H1 (cell line): ENCODE results near the gene BCAM. TPM values are rescaled to one million over a fixed set of nuclear protein-coding genes. Genes with fewer than 3 reads are reported as not detected.

Experiments
- CTCF ChIA-PET: fragments of 300-600 bp; sonication (Branson Sonifier 250); formaldehyde crosslinking; loops from one replicate; lab custom pipeline; 2021; ENCODE audit not compliant: partially characterized antibody; lab: Charles Lee
- POLR2A ChIA-PET: fragments of 300-600 bp; sonication (Branson Sonifier 250); formaldehyde crosslinking; loops from one replicate; lab custom pipeline; 2021; ENCODE audit warnings: inconsistent platforms; ENCODE audit not compliant: partially characterized antibody; lab: Charles Lee
- DNase-seq, 2 experiments: peaks; one replicate each; pipeline versions ENCODE4 v3.0.0 to v3.0.0-alpha.2; 2010 to 2022; ENCODE audit warnings: low spot score in 2 of 2, low read depth in 1 of 2, mixed read lengths in 1 of 2
- FAIRE-seq: peaks from 2 replicates; lab custom pipeline; 2011; peaks lifted over from hg19 to GRCh38; lab: Jason Lieb, UNC
- H2AFZ ChIP-seq: 2 replicates; pipeline ENCODE4 v1.8.1; 2012; ENCODE audit warnings: low read length, inconsistent platforms
- H2AK5ac ChIP-seq: 2 replicates; pipeline ENCODE4 v1.6.1; 2013; ENCODE audit warnings: low read depth, low read length
- H2BK120ac ChIP-seq: replicated peaks from 2 replicates; pipeline ENCODE3; 2013; ENCODE audit warnings: low read depth, low read length, inconsistent platforms
- H2BK12ac ChIP-seq: 2 replicates; pipeline ENCODE4 v1.6.1; 2013; ENCODE audit warnings: low read depth, low read length
- H2BK15ac ChIP-seq: 2 replicates; pipeline ENCODE4 v1.6.1; 2013; ENCODE audit warnings: low read length
- H2BK20ac ChIP-seq: 2 replicates; pipeline ENCODE4 v1.6.1; 2013; ENCODE audit warnings: low read length
- H2BK5ac ChIP-seq: 2 replicates; pipeline ENCODE4 v1.6.1; 2013; ENCODE audit warnings: low read depth, low read length
- H3K14ac ChIP-seq: 2 replicates; pipeline ENCODE4 v1.6.1; 2013; ENCODE audit warnings: inconsistent platforms; ENCODE audit not compliant: insufficient read length
- H3K18ac ChIP-seq: 2 replicates; pipeline ENCODE4 v1.6.1; 2013; ENCODE audit warnings: low read length; ENCODE audit errors: extremely low read depth
- H3K23ac ChIP-seq: 2 replicates; pipeline ENCODE4 v1.6.1; 2013; ENCODE audit warnings: inconsistent platforms; ENCODE audit not compliant: insufficient read length
- H3K23me2 ChIP-seq: 2 replicates; pipeline ENCODE4 v1.6.1; 2013; ENCODE audit warnings: low read depth, low read length
- H3K27ac ChIP-seq: 2 replicates; pipeline ENCODE4 v1.6.1; 2011; ENCODE audit warnings: low read depth, low read length, inconsistent platforms
- H3K27me3 ChIP-seq, 4 experiments: replicated peaks in 1 of 4; 1 replicate in 1 of 4; 2 replicates in 3 of 4; pipeline versions ENCODE4 v1.6.1 to v1.8.1; 2011 to 2013; ENCODE audit warnings: low read length in 3 of 4, mild to moderate bottlenecking in 3 of 4, inconsistent platforms in 2 of 4, mixed read lengths in 2 of 4, moderate library complexity in 1 of 4; ENCODE audit not compliant: control insufficient read depth in 3 of 4, insufficient read depth in 3 of 4; ENCODE audit errors: extremely low read depth in 1 of 4
- H3K36me3 ChIP-seq, 4 experiments: 2 replicates each; pipeline versions ENCODE4 v1.6.1 to v1.8.1; 2011 to 2013; ENCODE audit warnings: mild to moderate bottlenecking in 4 of 4, low read length in 3 of 4, moderate library complexity in 2 of 4, control low read depth in 1 of 4, inconsistent platforms in 1 of 4; ENCODE audit not compliant: insufficient read depth in 4 of 4, control insufficient read depth in 2 of 4
- H3K4ac ChIP-seq: replicated peaks from 2 replicates; pipeline ENCODE3; 2013; ENCODE audit warnings: low read length, low read depth, mixed read lengths, inconsistent platforms; ENCODE audit not compliant: insufficient read length
- H3K4me1 ChIP-seq, 4 experiments: replicated peaks in 1 of 4; 1 replicate in 1 of 4; 2 replicates in 3 of 4; pipeline versions ENCODE4 v1.6.1 to v1.8.1; 2011 to 2013; ENCODE audit warnings: low read length in 3 of 4, inconsistent platforms in 2 of 4, mixed read lengths in 1 of 4; ENCODE audit not compliant: insufficient read depth in 4 of 4, control insufficient read depth in 3 of 4
- H3K4me2 ChIP-seq, 2 experiments: 2 replicates each; pipeline versions ENCODE4 v1.6.1 to v1.8.1; 2011 to 2013; ENCODE audit warnings: low read depth in 2 of 2, low read length in 2 of 2, control low read depth in 1 of 2, inconsistent platforms in 1 of 2, mild to moderate bottlenecking in 1 of 2; ENCODE audit not compliant: insufficient read depth in 1 of 2
- H3K4me3 ChIP-seq, 4 experiments: fragments of 200-600, 300-600 bp in 1 of 4; sonication (generic), shearing (Covaris generic), sonication (Bioruptor Twin) in 1 of 4; 2 replicates each; pipeline versions ENCODE4 v1.5.1 to v1.8.1; 2011 to 2016; ENCODE audit warnings: low read length in 4 of 4, low read depth in 3 of 4, control low read depth in 2 of 4, inconsistent platforms in 2 of 4, mild to moderate bottlenecking in 2 of 4, mixed read lengths in 1 of 4, moderate library complexity in 1 of 4; ENCODE audit not compliant: insufficient read depth in 2 of 4; ENCODE audit errors: extremely low read depth in 1 of 4
- H3K56ac ChIP-seq: replicated peaks from 2 replicates; pipeline ENCODE3; 2013; ENCODE audit warnings: low read depth, mild to moderate bottlenecking, mixed read lengths, low read length, inconsistent platforms; ENCODE audit not compliant: insufficient read length
- H3K79me1 ChIP-seq: 2 replicates; pipeline ENCODE4 v1.6.1; 2013; ENCODE audit warnings: low read depth, low read length, control low read depth
- H3K79me2 ChIP-seq, 2 experiments: 2 replicates each; pipeline versions ENCODE4 v1.6.1 to v1.8.1; 2012 to 2013; ENCODE audit warnings: low read length in 2 of 2, mild to moderate bottlenecking in 2 of 2, inconsistent platforms in 1 of 2; ENCODE audit not compliant: insufficient read depth in 2 of 2, control insufficient read depth in 1 of 2
- H3K9ac ChIP-seq, 4 experiments: replicated peaks in 1 of 4; 1 replicate in 1 of 4; 2 replicates in 3 of 4; pipeline versions ENCODE4 v1.6.1 to v1.8.1; 2011 to 2013; ENCODE audit warnings: low read depth in 3 of 4, low read length in 3 of 4, control low read depth in 2 of 4, mild to moderate bottlenecking in 2 of 4, moderate library complexity in 2 of 4, inconsistent platforms in 1 of 4; ENCODE audit errors: extremely low read depth in 1 of 4
- H3K9me3 ChIP-seq, 2 experiments: 2 replicates each; pipeline versions ENCODE4 v1.6.1 to v1.8.1; 2012 to 2013; ENCODE audit warnings: mild to moderate bottlenecking in 2 of 2, moderate library complexity in 2 of 2, control low read depth in 1 of 2, inconsistent platforms in 1 of 2, low read depth in 1 of 2, low read length in 1 of 2, mixed read lengths in 1 of 2; ENCODE audit not compliant: insufficient read depth in 2 of 2
- H4K20me1 ChIP-seq, 2 experiments: replicated peaks in 1 of 2; 2 replicates each; pipeline versions ENCODE3 to v1.8.1; 2011 to 2013; ENCODE audit warnings: inconsistent platforms in 2 of 2, low read length in 2 of 2, mild to moderate bottlenecking in 1 of 2; ENCODE audit not compliant: insufficient read depth in 2 of 2, control insufficient read depth in 1 of 2
- H4K5ac ChIP-seq: 2 replicates; pipeline ENCODE4 v1.6.1; 2013; ENCODE audit warnings: low read length, low read depth, mixed read lengths, inconsistent platforms; ENCODE audit not compliant: insufficient read length
- H4K8ac ChIP-seq: 2 replicates; pipeline ENCODE4 v1.8.0; 2013; ENCODE audit warnings: mild to moderate bottlenecking, moderate library complexity, low read length, inconsistent platforms; ENCODE audit not compliant: insufficient read depth; ENCODE audit errors: extremely low read depth
- H4K91ac ChIP-seq: replicated peaks from 2 replicates; pipeline ENCODE3; 2013; ENCODE audit warnings: low read length, mixed read lengths, inconsistent platforms; ENCODE audit not compliant: insufficient read length
- KDM1A ChIP-seq: fragments of 200-600, 300-600 bp; sonication (generic); IDR thresholded peaks from 2 replicates; pipeline ENCODE4 v1.7.1; 2016; ENCODE audit warnings: mild to moderate bottlenecking, low read length, borderline replicate concordance
- NRF1 ChIP-seq: IDR thresholded peaks from 2 replicates; pipeline ENCODE4 v1.6.1; 2011; ENCODE audit warnings: mild to moderate bottlenecking, low read depth, low read length, improper control_type of control experiment
- POU5F1 ChIP-seq: IDR thresholded peaks from 2 replicates; pipeline ENCODE4 v1.6.1; 2011; ENCODE audit warnings: low read depth, mild to moderate bottlenecking, low read length, moderate library complexity
- SRF ChIP-seq: IDR thresholded peaks from 2 replicates; pipeline ENCODE4 v1.6.1; 2011; ENCODE audit warnings: mild to moderate bottlenecking, low read depth, low read length, moderate library complexity
- TAF1 ChIP-seq: IDR thresholded peaks from 2 replicates; pipeline ENCODE4 v1.6.1; 2011; ENCODE audit warnings: mild to moderate bottlenecking, low read depth, low read length
- WGBS, 2 experiments: shearing (Covaris generic) in 1 of 2; methylation state at CpG; one replicate each; pipeline versions ENCODE4 v1.1.6 to v1.1.7; 2013 to 2015; ENCODE audit warnings: low lambda C conversion rate in 2 of 2, mixed read lengths in 2 of 2, inconsistent platforms in 1 of 2, low coverage in 1 of 2, missing lambda C conversion rate in 1 of 2; ENCODE audit not compliant: insufficient replicate concordance in 2 of 2, insufficient coverage in 1 of 2, insufficient read length in 1 of 2; ENCODE audit errors: extremely low coverage in 1 of 2, missing lambda C conversion rate in 1 of 2; 5-methylcytosine and 5-hydroxymethylcytosine counted together
- polyA plus RNA-seq, 7 experiments: library from polyadenylated mRNA; depleted of rRNA in 3 of 7; stranded (reverse) in 5 of 7; unstranded in 2 of 7; fragments of >200 nt in 5 of 7; fragments of 200-250 nt in 2 of 7; gene quantifications; 1 replicate in 5 of 7; 2 replicates in 1 of 7; 4 replicates in 1 of 7; pipeline versions ENCODE4 v1.2.1 to v1.2.3, GENCODE V29; 2011 to 2013; ENCODE audit warnings: missing spikeins in 2 of 7, mixed read lengths in 2 of 7
- total RNA-seq: library from RNA; stranded (reverse); fragmentation: NEBNext Ultra II Directional; extraction: Animal tissue kit (Norgen Biotek cat#: 25700); gene quantifications from 2 replicates; pipeline ENCODE4 v1.2.1, GENCODE V29; 2021
- TF ChIP-seq, protein P1 (sequence below): IDR thresholded peaks from 2 replicates; pipeline ENCODE4 v1.6.1; 2011; ENCODE audit warnings: low read length, improper control_type of control experiment
- TF ChIP-seq, protein P2 (sequence below): IDR thresholded peaks from 2 replicates; pipeline ENCODE4 v1.6.1; 2012; ENCODE audit warnings: inconsistent platforms

BCAM gene
- total and polyA plus RNA-seq, 2 of the 8 experiments (the other 6 are each of a cell fraction or from before 2014, with no cell fraction given) = 32.5 to 81.4 TPM

DNA sequence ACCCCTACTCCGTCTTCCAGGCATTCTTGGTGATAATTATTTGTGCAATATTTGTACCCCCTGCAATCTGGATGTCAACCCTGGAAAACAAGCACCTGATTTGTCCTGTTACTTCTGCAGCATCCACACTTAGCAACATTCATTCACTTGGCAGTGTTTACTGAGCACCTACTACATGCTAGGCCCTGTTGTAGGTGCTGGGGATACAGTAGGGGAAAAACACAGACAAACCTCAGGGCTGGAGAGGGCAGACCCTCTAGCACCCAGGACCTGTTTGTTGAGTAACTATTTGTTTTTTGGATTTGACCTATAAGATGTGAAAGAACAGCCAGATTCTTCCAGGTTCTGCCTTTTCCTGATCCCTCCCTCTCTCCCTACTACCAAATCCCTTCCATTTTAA is 46.7 kb downstream of the BCAM start:
- Histone ChIP-seq H3K4me2 (no peak overlapping the region), H3K23ac (no peak overlapping the region), H3K14ac (no peak overlapping the region), H3K4ac (no peak overlapping the region), H3K27ac (no peak overlapping the region), H3K79me2 (peaks cover 10 to 76% of the 10 kb centered on the region in 2 experiments; a peak in 3 of 4 replicates), H4K20me1 (peaks cover 25 to 37% of the 10 kb centered on the region in 2 experiments), H3K79me1 (peaks cover 9% of the 10 kb centered on the region), H3K23me2 (no peaks in the 10 kb centered on the region), H2BK5ac (no peak overlapping the region), H3K9ac (no peak overlapping the region), H3K4me3 (no peak overlapping the region), H3K56ac (no peak overlapping the region), H4K91ac (no peak overlapping the region), H4K8ac (no peak overlapping the region), H2AFZ (no peak overlapping the region), H2BK20ac (no peak overlapping the region), H2BK15ac (no peak overlapping the region), H3K18ac (no peak overlapping the region), H4K5ac (no peak overlapping the region), H3K9me3 (no peaks in the 10 kb centered on the region), H2BK12ac (no peak overlapping the region), H3K27me3 (no peaks in the 10 kb centered on the region), H3K36me3 (peaks cover 4 to 19% (median 6%) of the 10 kb centered on the region in 4 experiments; a peak in 5 of 8 replicates), H2AK5ac (no peak overlapping the region), H3K4me1 (peaks cover 0 to 6% (median under 1%) of the 10 kb centered on the region in 4 experiments; a peak in 4 of 7 replicates), H2BK120ac (no peak overlapping the region)
- ChIA-PET CTCF (no interaction called here), POLR2A (interaction anchor here (2.2 kb wide), 1 partner anchor 14 kb away, joined by 7 read pairs; no protein-coding TSS in a partner anchor)
- WGBS, 2 experiments = 95% methylated on average over 1 of the region's 1 CpG; no CpG with 5 or more reads in 1 of the 2 experiments
- no peak for FAIRE-seq
- no peak for DNase-seq
- TF ChIP-seq, protein P1, sequence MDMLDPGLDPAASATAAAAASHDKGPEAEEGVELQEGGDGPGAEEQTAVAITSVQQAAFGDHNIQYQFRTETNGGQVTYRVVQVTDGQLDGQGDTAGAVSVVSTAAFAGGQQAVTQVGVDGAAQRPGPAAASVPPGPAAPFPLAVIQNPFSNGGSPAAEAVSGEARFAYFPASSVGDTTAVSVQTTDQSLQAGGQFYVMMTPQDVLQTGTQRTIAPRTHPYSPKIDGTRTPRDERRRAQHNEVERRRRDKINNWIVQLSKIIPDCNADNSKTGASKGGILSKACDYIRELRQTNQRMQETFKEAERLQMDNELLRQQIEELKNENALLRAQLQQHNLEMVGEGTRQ = no peak
- TF ChIP-seq NRF1 (no peak), POU5F1 (no peak), TAF1 (no peak), KDM1A (no peak), SRF (no peak)
- TF ChIP-seq, protein P2, sequence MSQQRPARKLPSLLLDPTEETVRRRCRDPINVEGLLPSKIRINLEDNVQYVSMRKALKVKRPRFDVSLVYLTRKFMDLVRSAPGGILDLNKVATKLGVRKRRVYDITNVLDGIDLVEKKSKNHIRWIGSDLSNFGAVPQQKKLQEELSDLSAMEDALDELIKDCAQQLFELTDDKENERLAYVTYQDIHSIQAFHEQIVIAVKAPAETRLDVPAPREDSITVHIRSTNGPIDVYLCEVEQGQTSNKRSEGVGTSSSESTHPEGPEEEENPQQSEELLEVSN = no peak
